Parathyroid adenoma (tissue), 2 donors: ENCODE results near the gene TTC23.

Experiments used
- H2AFZ ChIP-seq: fragments of 300-600 bp; sonication (generic); one replicate; pipeline ENCODE4 v1.7.0; 2017; ENCODE audit warnings: antibody characterized with exemption, mild to moderate bottlenecking
- H3K27ac ChIP-seq: fragments of 300-600 bp; sonication (generic); one replicate; pipeline ENCODE4 v1.7.0; 2017
- H3K27me3 ChIP-seq: fragments of 300-600 bp; sonication (generic); one replicate; pipeline ENCODE4 v1.7.0; 2017; ENCODE audit warnings: low read length; ENCODE audit not compliant: control insufficient read depth, insufficient read depth
- H3K36me3 ChIP-seq: fragments of 300-600 bp; sonication (generic); one replicate; pipeline ENCODE4 v1.7.0; 2017; ENCODE audit warnings: low read length; ENCODE audit not compliant: control insufficient read depth, insufficient read depth
- H3K4me1 ChIP-seq: fragments of 300-600 bp; sonication (generic); one replicate; pipeline ENCODE4 v1.7.0; 2017; ENCODE audit warnings: control low read depth
- H3K4me2 ChIP-seq: fragments of 300-600 bp; sonication (generic); one replicate; pipeline ENCODE4 v1.7.0; 2017; ENCODE audit warnings: low read length
- H3K4me3 ChIP-seq: fragments of 300-600 bp; sonication (generic); one replicate; pipeline ENCODE4 v1.7.0; 2017; ENCODE audit warnings: low read depth, low read length
- H3K79me2 ChIP-seq: fragments of 300-600 bp; sonication (generic); one replicate; pipeline ENCODE4 v1.7.0; 2017; ENCODE audit warnings: control low read depth
- H3K9ac ChIP-seq: fragments of 300-600 bp; sonication (generic); one replicate; pipeline ENCODE4 v1.7.0; 2017; ENCODE audit warnings: mild to moderate bottlenecking
- H3K9me3 ChIP-seq: fragments of 300-600 bp; sonication (generic); one replicate; pipeline ENCODE4 v1.7.0; 2017; ENCODE audit warnings: low read length; ENCODE audit not compliant: control insufficient read depth
- CTCF ChIP-seq: fragments of 300-600 bp; sonication (generic); IDR thresholded peaks from one replicate; pipeline ENCODE4 v1.7.0; 2017; ENCODE audit warnings: antibody characterized with exemption, mild to moderate bottlenecking
- donor health status: primary hyperparathyroidism.

Gene TTC23, protein sequence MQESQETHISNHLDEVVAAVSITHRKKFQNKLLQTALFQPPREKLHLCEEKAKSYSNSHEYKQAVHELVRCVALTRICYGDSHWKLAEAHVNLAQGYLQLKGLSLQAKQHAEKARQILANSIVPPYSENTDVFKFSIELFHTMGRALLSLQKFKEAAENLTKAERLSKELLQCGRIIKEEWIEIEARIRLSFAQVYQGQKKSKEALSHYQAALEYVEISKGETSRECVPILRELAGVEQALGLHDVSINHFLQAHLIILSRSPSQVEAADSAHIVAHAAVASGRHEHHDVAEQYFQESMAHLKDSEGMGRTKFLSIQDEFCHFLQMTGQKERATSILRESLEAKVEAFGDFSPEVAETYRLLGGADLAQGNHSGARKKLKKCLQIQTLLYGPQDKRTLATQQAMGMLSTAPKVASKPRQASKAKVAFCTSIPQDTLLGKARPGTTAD

DNA sequence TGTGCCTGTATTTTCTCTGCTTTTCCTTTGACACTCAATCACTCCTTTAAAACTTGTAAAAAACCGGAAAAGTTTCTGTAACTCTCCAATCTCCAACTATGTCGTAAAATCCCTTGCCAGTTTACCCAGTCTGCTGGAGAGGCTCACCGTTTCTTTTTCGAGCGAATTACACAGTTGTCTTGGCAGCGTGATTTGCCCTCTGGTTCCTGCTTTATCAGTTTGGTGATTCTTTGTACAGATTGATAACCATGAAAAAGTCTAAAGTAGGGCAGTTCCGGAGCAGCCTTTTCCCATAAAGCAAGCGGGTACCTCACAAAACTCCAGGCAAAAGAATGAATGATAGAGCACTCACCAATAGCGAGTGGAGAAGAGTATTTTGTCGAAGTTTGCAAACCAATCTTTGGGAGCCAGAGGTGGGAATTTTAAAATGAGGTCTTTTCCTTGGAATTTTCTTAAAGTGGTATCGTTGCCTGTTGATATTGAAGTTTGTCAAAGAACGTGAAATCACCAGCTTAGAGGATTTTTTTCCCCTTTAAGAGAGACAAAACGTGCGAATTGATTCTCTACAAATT, at the start of gene TTC23:
TTC23 (minus strand) TSS at position 312 of the 572 bp plus-strand sequence. CDS start 20,869 bp downstream, outside the sequence.
- peak within 1 kb of the TSS; percentile 90 for H3K27ac ChIP-seq

GRCh38 chr15:99296386-99296785, 47.0 kb upstream of the TTC23 start:
- H3K27me3 ChIP-seq: no peaks in the 10 kb centered on the region
- no peak overlapping the region for H3K9ac ChIP-seq
- TF ChIP-seq CTCF: no peak
- H3K27ac ChIP-seq: peak overlapping the region; percentile 86
- no peaks in the 10 kb centered on the region for H3K36me3 ChIP-seq
- no peak overlapping the region for H3K4me2 ChIP-seq
- H3K4me3 ChIP-seq: no peak overlapping the region
- H3K79me2 ChIP-seq: no peaks in the 10 kb centered on the region
- no peaks in the 10 kb centered on the region for H3K9me3 ChIP-seq
- H3K4me1 ChIP-seq: peaks cover 15% of the 10 kb centered on the region
- peak overlapping the region; percentile 14 for H2AFZ ChIP-seq

More for the DNA sequence above, at the start of gene TTC23:
- Histone ChIP-seq H2AFZ (peak within 1 kb of the TSS; percentile 31), H3K9me3 (no peaks in the 10 kb centered on the region), H3K9ac (no peak within 1 kb of the TSS), H3K27me3 (no peaks in the 10 kb centered on the region), H3K4me1 (peaks cover 2% of the 10 kb centered on the region), H3K79me2 (peaks cover 6% of the 10 kb centered on the region), H3K4me2 (peak within 1 kb of the TSS; percentile 69), H3K4me3 (peak within 1 kb of the TSS; percentile 84), H3K36me3 (no peaks in the 10 kb centered on the region)
- no peak for TF ChIP-seq CTCF

GRCh38 chr15:99295840-99296239, 46.5 kb upstream of the TTC23 start:
- Histone ChIP-seq H3K36me3 (no peaks in the 10 kb centered on the region), H3K9ac (no peak overlapping the region), H2AFZ (no peak overlapping the region), H3K27ac (peak overlapping the region; percentile 86), H3K4me1 (peaks cover 15% of the 10 kb centered on the region), H3K4me3 (no peak overlapping the region), H3K27me3 (no peaks in the 10 kb centered on the region), H3K9me3 (no peaks in the 10 kb centered on the region), H3K79me2 (no peaks in the 10 kb centered on the region), H3K4me2 (no peak overlapping the region)
- no peak for TF ChIP-seq CTCF

GRCh38 chr15:99291643-99292042, 42.3 kb upstream of the TTC23 start:
- TF ChIP-seq CTCF: no peak
- no peaks in the 10 kb centered on the region for H3K9me3 ChIP-seq
- no peak overlapping the region for H3K4me3 ChIP-seq
- H3K27ac ChIP-seq: no peak overlapping the region
- H3K4me1 ChIP-seq: peaks cover 13% of the 10 kb centered on the region
- H3K9ac ChIP-seq: no peak overlapping the region
- H3K4me2 ChIP-seq: no peak overlapping the region
- H3K36me3 ChIP-seq: no peaks in the 10 kb centered on the region
- H3K79me2 ChIP-seq: no peaks in the 10 kb centered on the region
- H3K27me3 ChIP-seq: no peaks in the 10 kb centered on the region
- no peak overlapping the region for H2AFZ ChIP-seq
